SK-N-SH (cell line): Measurements from ENCODE around the gene MAML3. TPM values are rescaled to one million over a fixed set of nuclear protein-coding genes. Genes with fewer than 3 reads are reported as not detected.

ENCODE experiments used
- CTCF ChIA-PET: fragments of 300-600, 350-600 bp; formaldehyde crosslinking; extraction: SDS; loops from one replicate; lab custom pipeline; 2021; lab: Yijun Ruan, JAX
- POLR2A ChIA-PET: fragments of 350-600 bp; sonication (Branson Sonifier 250); formaldehyde crosslinking; extraction: SDS; loops from one replicate; lab custom pipeline; 2020; ENCODE audit warnings: antibody characterized with exemption, inconsistent platforms; lab: Yijun Ruan, JAX
- DNase-seq: peaks from one replicate; pipeline ENCODE4 v3.0.0; 2012
- H2AFZ ChIP-seq: fragments of 200-600 bp; sonication (generic); 2 replicates; pipeline ENCODE4 v1.8.1; 2016; ENCODE audit warnings: antibody characterized with exemption, mild to moderate bottlenecking, low read depth
- H3F3A ChIP-seq: fragments of 200-600 bp; sonication (generic); replicated peaks from 2 replicates; pipeline ENCODE3; 2016; ENCODE audit warnings: antibody characterized with exemption, mild to moderate bottlenecking; ENCODE audit not compliant: insufficient read depth
- H3K27ac ChIP-seq, 2 experiments: fragments of 200-500 bp in 1 of 2; fragments of 200-600 bp in 1 of 2; sonication (Bioruptor generic) in 1 of 2; sonication (generic), shearing (Covaris generic) in 1 of 2; 2 replicates each; pipeline versions ENCODE4 v1.5.1 to v1.6.1; 2014 to 2016; ENCODE audit warnings: low read depth in 2 of 2, inconsistent platforms in 1 of 2, low read length in 1 of 2, mild to moderate bottlenecking in 1 of 2, mixed read lengths in 1 of 2
- H3K27me3 ChIP-seq: fragments of 200-600 bp; sonication (generic), shearing (Covaris generic); 2 replicates; pipeline ENCODE4 v1.6.1; 2016; ENCODE audit warnings: mixed run types; ENCODE audit not compliant: insufficient read depth
- H3K36me3 ChIP-seq, 2 experiments: fragments of 200-500 bp in 1 of 2; fragments of 200-600 bp in 1 of 2; sonication (Bioruptor generic) in 1 of 2; sonication (generic) in 1 of 2; replicated peaks in 1 of 2; 2 replicates each; pipeline versions ENCODE3 to v1.5.1; 2014 to 2016; ENCODE audit warnings: low read length in 1 of 2, mild to moderate bottlenecking in 1 of 2; ENCODE audit not compliant: insufficient read depth in 2 of 2, control insufficient read depth in 1 of 2
- H3K4me1 ChIP-seq, 2 experiments: fragments of 200-500 bp in 1 of 2; fragments of 200-600 bp in 1 of 2; sonication (Bioruptor generic) in 1 of 2; sonication (generic), shearing (Covaris generic) in 1 of 2; 2 replicates each; pipeline versions ENCODE4 v1.5.1 to v1.6.1; 2014 to 2016; ENCODE audit warnings: low read depth in 1 of 2, low read length in 1 of 2, mixed run types in 1 of 2; ENCODE audit not compliant: insufficient read depth in 2 of 2, control insufficient read depth in 1 of 2
- H3K4me2 ChIP-seq: fragments of 200-600 bp; sonication (generic), shearing (Covaris generic); 2 replicates; pipeline ENCODE4 v1.6.1; 2017; ENCODE audit warnings: mixed run types
- H3K4me3 ChIP-seq, 2 experiments: fragments of 200-500 bp in 1 of 2; fragments of 200-600 bp in 1 of 2; sonication (Bioruptor generic) in 1 of 2; sonication (generic), shearing (Covaris generic) in 1 of 2; 2 replicates each; pipeline versions ENCODE4 v1.5.1 to v1.8.1; 2014 to 2016; ENCODE audit warnings: low read depth in 2 of 2, inconsistent platforms in 1 of 2, low read length in 1 of 2, mild to moderate bottlenecking in 1 of 2, mixed read lengths in 1 of 2, moderate library complexity in 1 of 2
- H3K79me2 ChIP-seq: fragments of 200-600 bp; sonication (generic); 2 replicates; pipeline ENCODE4 v1.8.1; 2017; ENCODE audit warnings: mild to moderate bottlenecking; ENCODE audit not compliant: insufficient read depth
- H3K9ac ChIP-seq: fragments of 200-600 bp; sonication (generic); 2 replicates; pipeline ENCODE4 v1.6.1; 2017; ENCODE audit warnings: mixed run types
- H3K9me2 ChIP-seq: fragments of 200-600 bp; sonication (generic); 2 replicates; pipeline ENCODE4 v1.6.1; 2017; ENCODE audit warnings: mixed run types
- H3K9me3 ChIP-seq: fragments of 200-600 bp; sonication (generic); 2 replicates; pipeline ENCODE4 v1.6.1; 2017; ENCODE audit warnings: mixed run types, mild to moderate bottlenecking, moderate library complexity
- H4K20me1 ChIP-seq: fragments of 200-600 bp; sonication (generic); 2 replicates; pipeline ENCODE4 v1.6.1; 2017; ENCODE audit warnings: mild to moderate bottlenecking, mixed run types; ENCODE audit not compliant: insufficient read depth
- CHD2 ChIP-seq: fragments of 150-350 bp; IDR thresholded peaks from 2 replicates; pipeline ENCODE4 v1.6.1; 2018; ENCODE audit warnings: low read length; ENCODE audit not compliant: partially characterized antibody
- ELF1 ChIP-seq: IDR thresholded peaks from 2 replicates; pipeline ENCODE4 v1.4.0; 2012
- EZH2phosphoT487 ChIP-seq: fragments of 200-600 bp; sonication (generic); IDR thresholded peaks from 2 replicates; pipeline ENCODE4 v1.6.1; 2017; ENCODE audit warnings: low read depth, mixed run types, mild to moderate bottlenecking, antibody characterized with exemption, moderate library complexity, borderline replicate concordance
- FOSL2 ChIP-seq: IDR thresholded peaks from 2 replicates; pipeline ENCODE4 v1.4.0; 2012; ENCODE audit warnings: low read depth, mild to moderate bottlenecking, moderate library complexity, borderline replicate concordance
- FOXJ3 ChIP-seq: sonication (generic); formaldehyde crosslinking; IDR thresholded peaks from 2 replicates; pipeline ENCODE4 v1.5.1; 2020; ENCODE audit warnings: mild to moderate bottlenecking, missing genetic modification reagents
- GABPA ChIP-seq: IDR thresholded peaks from 2 replicates; pipeline ENCODE4 v1.4.0; 2012; ENCODE audit warnings: low read depth, mild to moderate bottlenecking
- JUND ChIP-seq: IDR thresholded peaks from 2 replicates; pipeline ENCODE4 v1.4.0; 2012
- MEF2A ChIP-seq: IDR thresholded peaks from 2 replicates; pipeline ENCODE4 v1.4.0; 2012; ENCODE audit warnings: low read depth, borderline replicate concordance
- NFIC ChIP-seq: IDR thresholded peaks from 2 replicates; pipeline ENCODE4 v1.4.0; 2012; ENCODE audit warnings: borderline replicate concordance
- RAD21 ChIP-seq: IDR thresholded peaks from 2 replicates; pipeline ENCODE4 v1.6.1; 2012; ENCODE audit warnings: mild to moderate bottlenecking, low read length
- RCOR1 ChIP-seq: fragments of 150-350 bp; IDR thresholded peaks from 2 replicates; pipeline ENCODE4 v1.6.1; 2017; ENCODE audit warnings: antibody characterized with exemption, low read length
- SMC3 ChIP-seq: IDR thresholded peaks from 2 replicates; pipeline ENCODE4 v1.6.1; 2012; ENCODE audit warnings: low read depth, low read length, improper control_type of control experiment
- TAF1 ChIP-seq: IDR thresholded peaks from 2 replicates; pipeline ENCODE4 v1.6.1; 2012; ENCODE audit warnings: low read depth, mild to moderate bottlenecking, low read length, moderate library complexity, borderline replicate concordance
- TCF12 ChIP-seq: IDR thresholded peaks from 2 replicates; pipeline ENCODE4 v1.4.0; 2012
- TEAD4 ChIP-seq: IDR thresholded peaks from 2 replicates; pipeline ENCODE4 v1.4.0; 2012; ENCODE audit warnings: mild to moderate bottlenecking, borderline replicate concordance; ENCODE audit not compliant: insufficient read depth
- YY1 ChIP-seq: IDR thresholded peaks from 2 replicates; pipeline ENCODE4 v1.4.0; 2012; ENCODE audit warnings: low read depth, mild to moderate bottlenecking
- WGBS: methylation state at CpG from one replicate; pipeline ENCODE4 v1.1.6; 2017; ENCODE audit warnings: low lambda C conversion rate; 5-methylcytosine and 5-hydroxymethylcytosine counted together
- polyA plus RNA-seq, 3 experiments: library from polyadenylated mRNA; depleted of rRNA; stranded (reverse); fragments of >200 nt; gene quantifications; 2 replicates each; pipeline ENCODE4 v1.2.3, GENCODE V29; 2012
- TF ChIP-seq, protein P1 (sequence below): fragments of 150-350 bp; IDR thresholded peaks from 2 replicates; pipeline ENCODE4 v1.6.1; 2016; ENCODE audit warnings: mild to moderate bottlenecking, low read depth, low read length
- TF ChIP-seq, protein P2 (sequence below): fragments of 200-600 bp; sonication (generic); IDR thresholded peaks from 2 replicates; pipeline ENCODE4 v1.6.1; 2017; ENCODE audit warnings: antibody characterized with exemption, mild to moderate bottlenecking, moderate library complexity
- TF ChIP-seq, protein P3 (sequence below): IDR thresholded peaks from 2 replicates; pipeline ENCODE4; 2012
- TF ChIP-seq, protein P4 (sequence below): IDR thresholded peaks from 2 replicates; pipeline ENCODE4 v1.4.0; 2012; ENCODE audit warnings: low read depth, borderline replicate concordance
- TF ChIP-seq, protein P5 (sequence below): IDR thresholded peaks from 2 replicates; pipeline ENCODE4 v1.4.0; 2012; ENCODE audit warnings: low read depth
- TF ChIP-seq, protein P6 (sequence below): IDR thresholded peaks from 2 replicates; pipeline ENCODE4 v1.4.0; 2012; ENCODE audit warnings: low read depth, borderline replicate concordance
- TF ChIP-seq, protein P7 (sequence below): IDR thresholded peaks from 2 replicates; pipeline ENCODE4 v1.6.1; 2012; ENCODE audit warnings: mild to moderate bottlenecking, low read depth, low read length, moderate library complexity

Gene MAML3
- polyA plus RNA-seq, 1 of the 3 experiments (the other 2 are of a cell fraction): 5.3 TPM

DNA sequence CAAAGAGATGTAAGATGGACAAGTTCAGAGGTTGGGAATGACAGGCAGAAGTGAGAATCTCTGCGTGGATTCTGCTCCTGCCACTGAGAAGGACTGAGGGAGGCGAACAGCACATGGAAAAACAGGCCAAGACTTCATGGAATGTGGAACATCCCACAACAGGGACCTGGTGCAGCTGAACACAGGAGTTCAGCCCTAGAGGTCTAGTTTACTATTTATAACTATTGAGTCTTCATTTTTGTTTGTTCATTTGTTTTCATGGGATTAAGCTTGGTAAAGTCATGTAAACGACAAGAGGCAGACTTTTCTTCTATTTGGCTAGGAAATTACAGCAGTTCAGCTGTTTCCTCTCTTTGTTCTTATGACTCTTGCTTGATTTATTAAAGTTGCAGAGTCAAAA lies 234.5 kb downstream of the MAML3 start:
- no peaks in the 10 kb centered on the region for H3K79me2 ChIP-seq
- H4K20me1 ChIP-seq: no peaks in the 10 kb centered on the region
- H3K9me2 ChIP-seq: no peaks in the 10 kb centered on the region
- no peak for DNase-seq
- H2AFZ ChIP-seq: peak overlapping the region; percentile 48; the same call in 1 of the 2 replicates
- POLR2A ChIA-PET: no interaction called here
- H3K4me1 ChIP-seq: peaks cover 40 to 65% of the 10 kb centered on the region in 2 experiments
- peaks cover 3% of the 10 kb centered on the region for H3F3A ChIP-seq
- 30% methylated on average over 3 of the region's 3 CpGs for whole genome bisulfite sequencing
- H3K9ac ChIP-seq: peak overlapping the region; percentile 10; the same call in 1 of the 2 replicates
- no peaks in the 10 kb centered on the region for H3K9me3 ChIP-seq
- CTCF ChIA-PET: interaction anchor here (0.6 kb wide), 1 partner anchor 158 kb away, joined by 3 read pairs; no protein-coding TSS in a partner anchor
- H3K36me3 ChIP-seq: no peaks in the 10 kb centered on the region
- no peak overlapping the region for H3K4me3 ChIP-seq
- peak overlapping the region; percentile 78 to 90 for H3K27ac ChIP-seq
- no peaks in the 10 kb centered on the region for H3K27me3 ChIP-seq
- peak overlapping the region; percentile 40 for H3K4me2 ChIP-seq
- TF ChIP-seq JUND: no peak
- TF ChIP-seq, protein P1, sequence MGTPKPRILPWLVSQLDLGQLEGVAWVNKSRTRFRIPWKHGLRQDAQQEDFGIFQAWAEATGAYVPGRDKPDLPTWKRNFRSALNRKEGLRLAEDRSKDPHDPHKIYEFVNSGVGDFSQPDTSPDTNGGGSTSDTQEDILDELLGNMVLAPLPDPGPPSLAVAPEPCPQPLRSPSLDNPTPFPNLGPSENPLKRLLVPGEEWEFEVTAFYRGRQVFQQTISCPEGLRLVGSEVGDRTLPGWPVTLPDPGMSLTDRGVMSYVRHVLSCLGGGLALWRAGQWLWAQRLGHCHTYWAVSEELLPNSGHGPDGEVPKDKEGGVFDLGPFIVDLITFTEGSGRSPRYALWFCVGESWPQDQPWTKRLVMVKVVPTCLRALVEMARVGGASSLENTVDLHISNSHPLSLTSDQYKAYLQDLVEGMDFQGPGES: no peak
- TF ChIP-seq TCF12: peak; percentile 31
- TF ChIP-seq, protein P2, sequence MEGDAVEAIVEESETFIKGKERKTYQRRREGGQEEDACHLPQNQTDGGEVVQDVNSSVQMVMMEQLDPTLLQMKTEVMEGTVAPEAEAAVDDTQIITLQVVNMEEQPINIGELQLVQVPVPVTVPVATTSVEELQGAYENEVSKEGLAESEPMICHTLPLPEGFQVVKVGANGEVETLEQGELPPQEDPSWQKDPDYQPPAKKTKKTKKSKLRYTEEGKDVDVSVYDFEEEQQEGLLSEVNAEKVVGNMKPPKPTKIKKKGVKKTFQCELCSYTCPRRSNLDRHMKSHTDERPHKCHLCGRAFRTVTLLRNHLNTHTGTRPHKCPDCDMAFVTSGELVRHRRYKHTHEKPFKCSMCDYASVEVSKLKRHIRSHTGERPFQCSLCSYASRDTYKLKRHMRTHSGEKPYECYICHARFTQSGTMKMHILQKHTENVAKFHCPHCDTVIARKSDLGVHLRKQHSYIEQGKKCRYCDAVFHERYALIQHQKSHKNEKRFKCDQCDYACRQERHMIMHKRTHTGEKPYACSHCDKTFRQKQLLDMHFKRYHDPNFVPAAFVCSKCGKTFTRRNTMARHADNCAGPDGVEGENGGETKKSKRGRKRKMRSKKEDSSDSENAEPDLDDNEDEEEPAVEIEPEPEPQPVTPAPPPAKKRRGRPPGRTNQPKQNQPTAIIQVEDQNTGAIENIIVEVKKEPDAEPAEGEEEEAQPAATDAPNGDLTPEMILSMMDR: no peak
- TF ChIP-seq FOXJ3 (CRISPR knock-in tag): no peak
- TF ChIP-seq, protein P3, sequence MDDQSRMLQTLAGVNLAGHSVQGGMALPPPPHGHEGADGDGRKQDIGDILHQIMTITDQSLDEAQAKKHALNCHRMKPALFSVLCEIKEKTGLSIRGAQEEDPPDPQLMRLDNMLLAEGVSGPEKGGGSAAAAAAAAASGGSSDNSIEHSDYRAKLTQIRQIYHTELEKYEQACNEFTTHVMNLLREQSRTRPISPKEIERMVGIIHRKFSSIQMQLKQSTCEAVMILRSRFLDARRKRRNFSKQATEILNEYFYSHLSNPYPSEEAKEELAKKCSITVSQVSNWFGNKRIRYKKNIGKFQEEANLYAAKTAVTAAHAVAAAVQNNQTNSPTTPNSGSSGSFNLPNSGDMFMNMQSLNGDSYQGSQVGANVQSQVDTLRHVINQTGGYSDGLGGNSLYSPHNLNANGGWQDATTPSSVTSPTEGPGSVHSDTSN: peak; percentile 39; the same call in 1 of the 2 replicates
- no peak for TF ChIP-seq ELF1
- TF ChIP-seq, protein P4, sequence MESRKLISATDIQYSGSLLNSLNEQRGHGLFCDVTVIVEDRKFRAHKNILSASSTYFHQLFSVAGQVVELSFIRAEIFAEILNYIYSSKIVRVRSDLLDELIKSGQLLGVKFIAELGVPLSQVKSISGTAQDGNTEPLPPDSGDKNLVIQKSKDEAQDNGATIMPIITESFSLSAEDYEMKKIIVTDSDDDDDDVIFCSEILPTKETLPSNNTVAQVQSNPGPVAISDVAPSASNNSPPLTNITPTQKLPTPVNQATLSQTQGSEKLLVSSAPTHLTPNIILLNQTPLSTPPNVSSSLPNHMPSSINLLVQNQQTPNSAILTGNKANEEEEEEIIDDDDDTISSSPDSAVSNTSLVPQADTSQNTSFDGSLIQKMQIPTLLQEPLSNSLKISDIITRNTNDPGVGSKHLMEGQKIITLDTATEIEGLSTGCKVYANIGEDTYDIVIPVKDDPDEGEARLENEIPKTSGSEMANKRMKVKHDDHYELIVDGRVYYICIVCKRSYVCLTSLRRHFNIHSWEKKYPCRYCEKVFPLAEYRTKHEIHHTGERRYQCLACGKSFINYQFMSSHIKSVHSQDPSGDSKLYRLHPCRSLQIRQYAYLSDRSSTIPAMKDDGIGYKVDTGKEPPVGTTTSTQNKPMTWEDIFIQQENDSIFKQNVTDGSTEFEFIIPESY: no peak
- no peak for TF ChIP-seq RCOR1
- TF ChIP-seq FOSL2: no peak
- TF ChIP-seq MEF2A: peak; percentile 14; the same call in 1 of the 2 replicates
- TF ChIP-seq TAF1: no peak
- no peak for TF ChIP-seq NFIC
- TF ChIP-seq EZH2phosphoT487: no peak
- no peak for TF ChIP-seq GABPA
- TF ChIP-seq YY1: no peak
- TF ChIP-seq SMC3: no peak
- TF ChIP-seq TEAD4: 0 out of 2 replicates have a peak, but pooled peaks have one; percentile 58
- TF ChIP-seq, protein P5, sequence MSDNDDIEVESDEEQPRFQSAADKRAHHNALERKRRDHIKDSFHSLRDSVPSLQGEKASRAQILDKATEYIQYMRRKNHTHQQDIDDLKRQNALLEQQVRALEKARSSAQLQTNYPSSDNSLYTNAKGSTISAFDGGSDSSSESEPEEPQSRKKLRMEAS: peak; percentile 27; the same call in 1 of the 2 replicates
- TF ChIP-seq, protein P6, sequence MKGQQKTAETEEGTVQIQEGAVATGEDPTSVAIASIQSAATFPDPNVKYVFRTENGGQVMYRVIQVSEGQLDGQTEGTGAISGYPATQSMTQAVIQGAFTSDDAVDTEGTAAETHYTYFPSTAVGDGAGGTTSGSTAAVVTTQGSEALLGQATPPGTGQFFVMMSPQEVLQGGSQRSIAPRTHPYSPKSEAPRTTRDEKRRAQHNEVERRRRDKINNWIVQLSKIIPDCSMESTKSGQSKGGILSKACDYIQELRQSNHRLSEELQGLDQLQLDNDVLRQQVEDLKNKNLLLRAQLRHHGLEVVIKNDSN: no peak
- TF ChIP-seq CHD2: no peak
- TF ChIP-seq RAD21: no peak
- TF ChIP-seq, protein P7, sequence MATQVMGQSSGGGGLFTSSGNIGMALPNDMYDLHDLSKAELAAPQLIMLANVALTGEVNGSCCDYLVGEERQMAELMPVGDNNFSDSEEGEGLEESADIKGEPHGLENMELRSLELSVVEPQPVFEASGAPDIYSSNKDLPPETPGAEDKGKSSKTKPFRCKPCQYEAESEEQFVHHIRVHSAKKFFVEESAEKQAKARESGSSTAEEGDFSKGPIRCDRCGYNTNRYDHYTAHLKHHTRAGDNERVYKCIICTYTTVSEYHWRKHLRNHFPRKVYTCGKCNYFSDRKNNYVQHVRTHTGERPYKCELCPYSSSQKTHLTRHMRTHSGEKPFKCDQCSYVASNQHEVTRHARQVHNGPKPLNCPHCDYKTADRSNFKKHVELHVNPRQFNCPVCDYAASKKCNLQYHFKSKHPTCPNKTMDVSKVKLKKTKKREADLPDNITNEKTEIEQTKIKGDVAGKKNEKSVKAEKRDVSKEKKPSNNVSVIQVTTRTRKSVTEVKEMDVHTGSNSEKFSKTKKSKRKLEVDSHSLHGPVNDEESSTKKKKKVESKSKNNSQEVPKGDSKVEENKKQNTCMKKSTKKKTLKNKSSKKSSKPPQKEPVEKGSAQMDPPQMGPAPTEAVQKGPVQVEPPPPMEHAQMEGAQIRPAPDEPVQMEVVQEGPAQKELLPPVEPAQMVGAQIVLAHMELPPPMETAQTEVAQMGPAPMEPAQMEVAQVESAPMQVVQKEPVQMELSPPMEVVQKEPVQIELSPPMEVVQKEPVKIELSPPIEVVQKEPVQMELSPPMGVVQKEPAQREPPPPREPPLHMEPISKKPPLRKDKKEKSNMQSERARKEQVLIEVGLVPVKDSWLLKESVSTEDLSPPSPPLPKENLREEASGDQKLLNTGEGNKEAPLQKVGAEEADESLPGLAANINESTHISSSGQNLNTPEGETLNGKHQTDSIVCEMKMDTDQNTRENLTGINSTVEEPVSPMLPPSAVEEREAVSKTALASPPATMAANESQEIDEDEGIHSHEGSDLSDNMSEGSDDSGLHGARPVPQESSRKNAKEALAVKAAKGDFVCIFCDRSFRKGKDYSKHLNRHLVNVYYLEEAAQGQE: peak; percentile 46; the same call in 1 of the 2 replicates
